ENCODE measurements around the gene HDAC4. TPM values are rescaled to one million over a fixed set of nuclear protein-coding genes. Genes with fewer than 3 reads are reported as not detected.

HDAC4 gene
- total RNA-seq, 4 donors from 2014 or later: 12.9 to 91.6 (median 39.8) TPM

DNA sequence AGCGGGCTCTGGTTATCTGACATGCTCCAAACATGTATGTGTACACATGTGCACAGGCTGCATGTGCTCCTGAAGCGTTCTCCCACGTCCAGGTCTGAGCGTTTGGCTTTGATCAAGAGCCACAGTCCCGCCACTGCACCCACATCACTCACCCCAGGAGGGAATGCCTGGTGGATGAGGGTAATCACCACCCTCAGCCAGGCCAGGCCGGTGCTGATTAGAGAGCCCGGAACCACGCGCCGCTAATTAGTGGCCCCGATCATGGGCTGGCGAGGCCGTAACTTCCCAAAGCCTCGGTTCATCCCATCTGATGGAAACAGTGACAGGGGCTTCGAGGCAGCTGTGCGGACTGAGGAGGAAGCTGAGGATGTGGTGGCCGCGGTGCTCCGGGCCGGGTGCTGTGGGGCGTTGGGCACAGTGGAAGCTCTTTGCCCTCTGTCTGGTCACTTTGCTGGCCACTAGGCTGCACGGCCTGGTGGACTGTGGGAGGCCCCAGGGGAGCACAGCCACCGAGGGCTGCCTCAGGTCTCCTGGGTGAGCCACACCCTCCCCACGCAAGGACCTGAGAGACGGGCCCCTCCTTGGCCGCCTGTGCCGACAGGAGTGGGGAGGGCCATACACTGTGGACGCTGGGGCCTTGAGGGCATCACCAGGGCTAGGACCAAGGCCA is 333.5 kb downstream of the HDAC4 start:
- H3K36me3 ChIP-seq: peaks cover 14 to 39% of the 10 kb centered on the region in 2 donors
- 94 to 97% methylated on average over 24 of the region's 28 CpGs for WGBS, 2 donors
- H3K27me3 ChIP-seq: no peaks in the 10 kb centered on the region
- no peaks in the 10 kb centered on the region for H3K9me3 ChIP-seq
- no peak overlapping the region for H3K4me3 ChIP-seq (replicated peaks in 1 of 3)
- DNase-seq: no peak
- intact Hi-C loops (cut with DNase I): no loop called here
- TF ChIP-seq POLR2A (IDR thresholded peaks at IDR 0.05): no peak
- TF ChIP-seq, protein P1, sequence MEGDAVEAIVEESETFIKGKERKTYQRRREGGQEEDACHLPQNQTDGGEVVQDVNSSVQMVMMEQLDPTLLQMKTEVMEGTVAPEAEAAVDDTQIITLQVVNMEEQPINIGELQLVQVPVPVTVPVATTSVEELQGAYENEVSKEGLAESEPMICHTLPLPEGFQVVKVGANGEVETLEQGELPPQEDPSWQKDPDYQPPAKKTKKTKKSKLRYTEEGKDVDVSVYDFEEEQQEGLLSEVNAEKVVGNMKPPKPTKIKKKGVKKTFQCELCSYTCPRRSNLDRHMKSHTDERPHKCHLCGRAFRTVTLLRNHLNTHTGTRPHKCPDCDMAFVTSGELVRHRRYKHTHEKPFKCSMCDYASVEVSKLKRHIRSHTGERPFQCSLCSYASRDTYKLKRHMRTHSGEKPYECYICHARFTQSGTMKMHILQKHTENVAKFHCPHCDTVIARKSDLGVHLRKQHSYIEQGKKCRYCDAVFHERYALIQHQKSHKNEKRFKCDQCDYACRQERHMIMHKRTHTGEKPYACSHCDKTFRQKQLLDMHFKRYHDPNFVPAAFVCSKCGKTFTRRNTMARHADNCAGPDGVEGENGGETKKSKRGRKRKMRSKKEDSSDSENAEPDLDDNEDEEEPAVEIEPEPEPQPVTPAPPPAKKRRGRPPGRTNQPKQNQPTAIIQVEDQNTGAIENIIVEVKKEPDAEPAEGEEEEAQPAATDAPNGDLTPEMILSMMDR (IDR thresholded peaks at IDR 0.05): no peak
- H3K4me1 ChIP-seq: no peaks in the 10 kb centered on the region
- no peak overlapping the region for H3K27ac ChIP-seq

DNA sequence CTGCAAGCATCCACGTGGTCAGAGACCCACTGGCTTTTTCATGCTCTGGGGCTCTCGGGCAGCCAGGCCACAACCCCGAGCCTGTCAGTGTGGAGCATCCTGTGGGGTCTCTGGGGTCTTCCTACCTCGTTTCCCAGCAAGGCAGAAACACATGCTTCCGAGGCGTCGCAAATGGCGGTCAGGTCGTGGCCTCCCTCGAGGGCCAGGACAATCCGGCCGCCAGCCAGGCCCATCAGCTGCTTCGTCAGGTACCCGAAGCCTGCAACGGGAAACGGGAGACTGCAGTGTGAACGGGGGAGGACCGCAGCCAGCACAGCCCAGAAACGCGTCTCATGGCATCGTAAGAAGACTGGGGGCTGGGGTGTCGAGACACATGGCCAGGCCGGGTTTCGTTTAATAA is 334.2 kb downstream of the HDAC4 start:
- 95 to 96% methylated on average over 21 to 23 of the region's 24 CpGs for WGBS, 2 donors
- intact Hi-C loops (cut with DNase I): no loop called here
- Histone ChIP-seq H3K4me3 (replicated peaks in 1 of 3) (no peak overlapping the region), H3K36me3 (peaks cover 14 to 39% of the 10 kb centered on the region in 2 donors), H3K9me3 (no peaks in the 10 kb centered on the region), H3K27me3 (no peaks in the 10 kb centered on the region), H3K4me1 (no peaks in the 10 kb centered on the region), H3K27ac (no peak overlapping the region)
- no peak for DNase-seq
- TF ChIP-seq, protein P1 (IDR thresholded peaks at IDR 0.05): no peak
- no peak for TF ChIP-seq POLR2A (IDR thresholded peaks at IDR 0.05)

DNA sequence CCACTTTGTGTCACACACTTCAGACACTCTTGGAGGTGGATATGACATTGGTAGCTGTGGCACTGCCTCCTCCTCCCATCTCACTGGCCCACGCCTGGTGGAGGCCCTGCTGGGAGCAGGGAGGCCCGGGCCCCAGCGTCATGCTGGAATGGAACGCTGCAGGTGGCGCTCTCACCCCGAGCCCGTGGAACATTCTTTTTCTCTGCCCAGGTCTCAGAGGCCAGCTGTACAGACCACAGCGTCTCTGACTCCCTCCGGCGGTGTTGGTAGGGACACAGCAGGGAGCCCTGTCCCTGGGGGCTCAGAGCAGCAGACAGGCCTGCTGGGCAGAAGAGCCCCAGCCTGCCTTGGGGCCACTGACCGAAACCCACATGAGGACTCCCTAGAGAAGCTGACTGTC is 334.9 kb downstream of the HDAC4 start:
- no peak overlapping the region for H3K27ac ChIP-seq
- no peaks in the 10 kb centered on the region for H3K27me3 ChIP-seq
- H3K9me3 ChIP-seq: no peaks in the 10 kb centered on the region
- H3K4me3 ChIP-seq (replicated peaks in 1 of 3): no peak overlapping the region
- no peak for DNase-seq
- H3K36me3 ChIP-seq: peaks cover 14 to 39% of the 10 kb centered on the region in 2 donors
- 87 to 94% methylated on average over 6 to 11 of the region's 11 CpGs for WGBS, 2 donors
- TF ChIP-seq POLR2A (IDR thresholded peaks at IDR 0.05): no peak
- TF ChIP-seq, protein P1 (IDR thresholded peaks at IDR 0.05): no peak
- no peaks in the 10 kb centered on the region for H3K4me1 ChIP-seq
- intact Hi-C loops (cut with DNase I): no loop called here

DNA sequence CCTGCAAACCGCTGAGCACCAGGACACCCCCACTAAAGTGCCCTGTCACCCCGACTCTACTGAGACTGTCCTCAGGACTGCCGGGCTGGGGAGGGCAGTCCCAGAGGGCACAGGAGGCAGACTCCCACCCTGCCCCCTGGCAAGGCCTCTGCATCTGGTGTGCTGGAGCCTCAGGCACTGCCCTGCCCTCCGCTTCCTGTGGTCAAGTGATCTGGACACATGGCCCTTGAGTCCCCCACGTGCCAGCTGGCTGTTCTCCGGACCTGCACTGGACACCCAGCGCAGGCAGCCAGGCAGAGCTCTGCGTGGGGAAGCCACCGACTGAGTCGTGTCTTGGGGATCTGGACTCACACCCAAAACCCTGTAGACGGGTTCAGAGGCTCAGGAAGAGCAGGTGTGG is 335.3 kb downstream of the HDAC4 start:
- no peaks in the 10 kb centered on the region for H3K4me1 ChIP-seq
- DNase-seq: no peak
- WGBS, 2 donors: 89 to 95% methylated on average over 4 of the region's 11 CpGs
- H3K27me3 ChIP-seq: no peaks in the 10 kb centered on the region
- H3K9me3 ChIP-seq: no peaks in the 10 kb centered on the region
- intact Hi-C loops (cut with DNase I): no loop called here
- peaks cover 14 to 39% of the 10 kb centered on the region in 2 donors for H3K36me3 ChIP-seq
- TF ChIP-seq POLR2A (IDR thresholded peaks at IDR 0.05): no peak
- no peak overlapping the region for H3K27ac ChIP-seq
- no peak overlapping the region for H3K4me3 ChIP-seq (replicated peaks in 1 of 3)

DNA sequence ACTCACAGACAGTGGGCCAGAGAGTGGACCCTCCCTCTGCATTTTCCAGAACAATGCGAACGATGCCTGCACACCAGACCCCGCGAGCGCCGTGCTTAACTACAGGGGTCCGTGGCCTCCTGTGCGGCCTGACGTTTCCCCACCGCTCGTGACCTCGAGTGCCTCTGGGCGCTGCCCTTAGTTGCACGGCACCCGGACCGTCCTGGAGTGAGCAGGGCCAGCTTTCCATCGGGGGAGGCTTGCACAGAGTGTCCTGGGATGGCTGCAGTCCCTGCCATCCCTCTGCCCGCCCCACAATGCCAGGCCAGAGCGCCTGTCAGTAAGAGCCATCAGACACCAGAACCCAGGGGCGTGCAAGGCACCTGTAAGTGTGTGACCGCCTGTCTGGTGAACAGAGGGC is 335.9 kb downstream of the HDAC4 start:
- no peaks in the 10 kb centered on the region for H3K9me3 ChIP-seq
- 96 to 98% methylated on average over 15 to 19 of the region's 21 CpGs for WGBS, 2 donors
- no peaks in the 10 kb centered on the region for H3K27me3 ChIP-seq
- no peaks in the 10 kb centered on the region for H3K4me1 ChIP-seq
- H3K36me3 ChIP-seq: peaks cover 14 to 39% of the 10 kb centered on the region in 2 donors
- no peak for DNase-seq
- H3K27ac ChIP-seq: no peak overlapping the region
- H3K4me3 ChIP-seq (replicated peaks in 1 of 3): no peak overlapping the region
- no peak for TF ChIP-seq POLR2A (IDR thresholded peaks at IDR 0.05)
- TF ChIP-seq, protein P1 (IDR thresholded peaks at IDR 0.05): no peak
- intact Hi-C loops (cut with DNase I): no loop called here
